GM19328 (cell line): ENCODE measurements around the gene NHEJ1.

Experiments
- ATAC-seq: cut with Tn5 transposase; IDR thresholded peaks from one replicate; pipeline ENCODE4 v1.9.1; 2021; ENCODE audit warnings: mild to moderate bottlenecking, moderate library complexity; ENCODE audit not compliant: unreplicated experiment

NHEJ1 gene

GRCh38 chr2:219125225-219125885 is 35.3 kb downstream of the NHEJ1 start:
- no peak for ATAC-seq

- no peak for ATAC-seq
These were observed 36.1 kb downstream of the NHEJ1 start for GRCh38 chr2:219124381-219125110.

GRCh38 chr2:219123356-219124135 is 37.1 kb downstream of the NHEJ1 start:
- ATAC-seq = no peak

- no peak for ATAC-seq
These were observed 38.2 kb downstream of the NHEJ1 start for GRCh38 chr2:219122202-219122980.

- ATAC-seq = no peak
These were observed 40.5 kb downstream of the NHEJ1 start for GRCh38 chr2:219120082-219120481.

GRCh38 chr2:219119422-219120043 is 41.1 kb downstream of the NHEJ1 start:
- no peak for ATAC-seq

GRCh38 chr2:219118504-219118903 is 42.1 kb downstream of the NHEJ1 start:
- ATAC-seq = no peak

GRCh38 chr2:219116776-219117646 is 43.6 kb downstream of the NHEJ1 start:
- no peak for ATAC-seq

GRCh38 chr2:219112651-219113338 is 47.8 kb downstream of the NHEJ1 start:
- no peak for ATAC-seq

- no peak for ATAC-seq
These were observed 48.6 kb downstream of the NHEJ1 start for GRCh38 chr2:219112062-219112406.

- no peak for ATAC-seq
These were observed 49.1 kb downstream of the NHEJ1 start for GRCh38 chr2:219111375-219112061.

GRCh38 chr2:219109471-219109870 is 51.1 kb downstream of the NHEJ1 start:
- no peak for ATAC-seq

GRCh38 chr2:219107758-219108157 is 52.9 kb downstream of the NHEJ1 start:
- ATAC-seq = no peak

- no peak for ATAC-seq
These were observed 54.4 kb downstream of the NHEJ1 start for GRCh38 chr2:219106251-219106650.

- peak; percentile 57 for ATAC-seq
These were observed 56.2 kb downstream of the NHEJ1 start for GRCh38 chr2:219104107-219105035.

- ATAC-seq = no peak
These were observed 61.3 kb downstream of the NHEJ1 start for GRCh38 chr2:219099329-219099728.

- no peak for ATAC-seq
These were observed 65.1 kb downstream of the NHEJ1 start for GRCh38 chr2:219095406-219095935.
